TTC549 (cell line): ENCODE measurements around the gene SLC25A31.
A peak's percentile ranks its signal among the peaks of the same experiment; 100 is the strongest.

Source experiments
- FAIRE-seq: peaks from 2 replicates; lab custom pipeline; 2012; peaks lifted over from hg19 to GRCh38; lab: Jason Lieb, UNC

Gene SLC25A31

GRCh38 chr4:127730142-127730913 is at the start of gene SLC25A31:
TSS of gene SLC25A31 (plus strand) at chr4:127730400. CDS start at chr4:127730546, 146 bp downstream.
- no peak for FAIRE-seq

- no peak for FAIRE-seq
These were observed 44.9 kb upstream of the SLC25A31 start for GRCh38 chr4:127685292-127685691.

- no peak for FAIRE-seq
These were observed 43.5 kb upstream of the SLC25A31 start for GRCh38 chr4:127686658-127687057.

GRCh38 chr4:127687580-127687979 is 42.6 kb upstream of the SLC25A31 start:
- no peak for FAIRE-seq

GRCh38 chr4:127698789-127699200 is 31.4 kb upstream of the SLC25A31 start:
- no peak for FAIRE-seq

GRCh38 chr4:127708985-127709384 is 21.2 kb upstream of the SLC25A31 start:
- FAIRE-seq: no peak

- no peak for FAIRE-seq
These were observed 20.7 kb upstream of the SLC25A31 start for GRCh38 chr4:127709456-127709855.

- no peak for FAIRE-seq
These were observed 1.2 kb downstream of the SLC25A31 start for GRCh38 chr4:127731406-127731805.

GRCh38 chr4:127732623-127733328 is 2.6 kb downstream of the SLC25A31 start:
- FAIRE-seq: peak; percentile 86

GRCh38 chr4:127734976-127735375 is 4.8 kb downstream of the SLC25A31 start:
- FAIRE-seq: no peak

GRCh38 chr4:127737295-127737694 is 7.1 kb downstream of the SLC25A31 start:
- no peak for FAIRE-seq

- FAIRE-seq: no peak
These were observed 11.0 kb downstream of the SLC25A31 start for GRCh38 chr4:127741247-127741646.

- no peak for FAIRE-seq
These were observed 17.7 kb downstream of the SLC25A31 start for GRCh38 chr4:127747883-127748282.

GRCh38 chr4:127748957-127749356 is 18.8 kb downstream of the SLC25A31 start:
- FAIRE-seq: no peak

- no peak for FAIRE-seq
These were observed 26.7 kb downstream of the SLC25A31 start for GRCh38 chr4:127756906-127757305.

- no peak for FAIRE-seq
These were observed 29.1 kb downstream of the SLC25A31 start for GRCh38 chr4:127759228-127759820.

- no peak for FAIRE-seq
These were observed 29.7 kb downstream of the SLC25A31 start for GRCh38 chr4:127759893-127760292.

GRCh38 chr4:127771535-127772275 is 41.5 kb downstream of the SLC25A31 start:
- no peak for FAIRE-seq

GRCh38 chr4:127772769-127773671 is 42.8 kb downstream of the SLC25A31 start:
- no peak for FAIRE-seq

GRCh38 chr4:127775843-127776242 is 45.6 kb downstream of the SLC25A31 start:
- no peak for FAIRE-seq

GRCh38 chr4:127776620-127777019 is 46.4 kb downstream of the SLC25A31 start:
- no peak for FAIRE-seq
